NCI-H2081 (cell line): Measurements from ENCODE around the gene RPS19.

Source experiments
- DNase-seq, 2 experiments: peaks; one replicate each; lab custom pipeline; 2025; lab: John Stamatoyannopoulos, UW

Gene RPS19

DNA sequence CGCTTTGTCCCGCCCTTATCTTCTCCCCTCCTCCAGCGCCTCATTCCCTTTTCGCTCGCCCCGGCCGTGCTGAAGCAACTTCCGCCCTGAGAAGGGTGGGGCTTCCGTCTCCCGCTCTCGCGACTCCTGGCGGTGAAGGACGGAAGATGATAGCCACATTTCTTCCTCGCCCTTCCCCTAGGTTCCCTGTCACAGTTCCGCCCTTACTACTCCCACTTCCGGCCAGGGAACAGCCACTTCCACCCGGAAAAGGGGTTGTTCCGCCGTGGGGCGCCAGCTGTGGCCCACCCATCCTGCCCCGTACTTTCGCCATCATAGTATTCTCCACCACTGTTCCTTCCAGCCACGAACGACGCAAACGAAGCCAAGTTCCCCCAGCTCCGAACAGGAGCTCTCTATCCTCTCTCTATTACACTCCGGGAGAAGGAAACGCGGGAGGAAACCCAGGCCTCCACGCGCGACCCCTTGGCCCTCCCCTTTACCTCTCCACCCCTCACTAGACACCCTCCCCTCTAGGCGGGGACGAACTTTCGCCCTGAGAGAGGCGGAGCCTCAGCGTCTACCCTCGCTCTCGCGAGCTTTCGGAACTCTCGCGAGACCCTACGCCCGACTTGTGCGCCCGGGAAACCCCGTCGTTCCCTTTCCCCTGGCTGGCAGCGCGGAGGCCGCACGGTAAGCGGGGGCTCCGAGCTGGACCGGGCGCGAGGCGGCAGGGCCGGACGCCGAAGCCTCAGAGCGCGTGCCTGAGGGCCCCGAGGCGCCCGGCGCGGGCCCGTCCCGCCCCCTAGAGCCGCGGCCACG, at the start of gene RPS19:
Gene RPS19 (plus strand): TSS at position 638 of the 801 bp plus-strand sequence. CDS start 520 bp downstream, outside the sequence.
- DNase-seq = peak; percentile 97 to 98

DNA sequence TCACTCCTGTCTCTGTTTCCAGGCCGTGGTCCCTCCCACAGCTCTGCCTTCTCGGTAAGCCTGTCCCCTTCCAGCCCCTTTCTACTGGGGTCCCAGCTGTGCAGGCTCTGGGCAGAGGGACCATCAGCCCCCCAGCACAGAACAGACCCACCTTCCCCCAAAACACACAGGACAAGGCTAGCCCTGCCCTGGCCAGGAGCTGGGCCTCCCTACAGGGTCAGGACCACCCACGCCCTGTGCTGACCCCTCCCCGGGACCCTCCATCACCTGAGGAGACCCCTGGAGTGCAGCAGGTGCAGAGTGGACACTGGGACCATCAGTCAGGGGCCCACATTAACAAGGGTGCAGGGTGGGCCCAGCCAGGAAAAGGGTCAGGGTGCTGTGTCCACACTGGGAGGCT, 49.8 kb upstream of the RPS19 start:
- no peak for DNase-seq

DNA sequence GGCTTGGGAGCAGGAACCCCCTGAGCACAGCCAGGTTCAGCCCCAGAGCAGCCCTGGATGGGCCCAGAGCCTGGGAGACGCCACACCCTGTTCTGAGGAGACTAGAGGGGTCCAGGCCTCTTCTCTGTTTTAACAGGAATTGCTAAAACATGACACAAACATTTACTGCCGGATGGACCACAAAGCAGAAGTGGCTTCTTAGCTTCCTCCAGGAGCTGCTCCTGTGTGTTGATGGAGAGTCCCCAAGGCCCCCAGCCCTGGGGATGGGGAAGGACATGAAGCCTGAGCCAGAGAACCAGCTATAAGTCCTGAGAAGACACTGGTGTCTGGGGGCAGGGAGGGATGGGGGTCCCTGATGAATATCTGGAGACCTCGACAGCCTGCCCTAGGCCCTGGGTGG, 49.0 kb upstream of the RPS19 start:
- DNase-seq = no peak

DNA sequence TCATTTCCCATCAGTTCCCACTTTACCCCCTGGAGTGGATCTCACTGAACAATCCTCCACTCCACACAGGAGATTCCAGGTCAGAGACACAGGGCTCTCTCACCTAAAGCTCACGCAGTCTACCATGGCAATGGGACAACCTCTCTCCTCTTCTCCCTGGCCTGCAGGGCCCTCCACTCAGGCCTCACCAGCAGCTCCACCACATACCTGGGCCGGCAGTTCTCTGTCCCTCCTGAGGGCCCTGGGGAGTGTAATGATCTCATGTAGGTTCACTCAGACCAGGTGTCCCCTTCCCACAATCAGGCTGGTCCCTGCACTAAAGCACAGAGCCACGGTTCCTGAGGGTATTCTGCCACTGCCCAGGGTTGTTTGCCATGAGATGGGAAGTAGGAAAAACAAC, 48.1 kb upstream of the RPS19 start:
- no peak for DNase-seq

DNA sequence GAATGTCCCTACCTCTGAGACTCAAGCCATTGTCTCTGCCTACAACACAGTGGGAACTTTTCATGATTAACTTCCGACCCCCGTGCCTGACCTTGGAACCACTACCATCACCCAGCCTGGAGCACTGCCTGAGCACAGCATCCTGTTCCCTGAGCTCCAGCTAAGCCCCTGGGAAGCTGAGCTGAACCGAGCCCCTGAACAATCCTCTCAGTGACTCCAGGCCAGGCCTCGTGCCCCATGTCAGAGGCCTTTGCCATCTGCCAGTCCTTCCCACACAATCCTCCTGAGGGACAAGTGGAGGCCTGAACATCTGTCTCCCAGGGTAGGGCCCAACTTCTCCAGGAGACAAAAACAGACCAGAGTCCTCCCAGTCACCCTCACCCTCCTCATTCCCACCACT, 46.1 kb upstream of the RPS19 start:
- DNase-seq = no peak

DNA sequence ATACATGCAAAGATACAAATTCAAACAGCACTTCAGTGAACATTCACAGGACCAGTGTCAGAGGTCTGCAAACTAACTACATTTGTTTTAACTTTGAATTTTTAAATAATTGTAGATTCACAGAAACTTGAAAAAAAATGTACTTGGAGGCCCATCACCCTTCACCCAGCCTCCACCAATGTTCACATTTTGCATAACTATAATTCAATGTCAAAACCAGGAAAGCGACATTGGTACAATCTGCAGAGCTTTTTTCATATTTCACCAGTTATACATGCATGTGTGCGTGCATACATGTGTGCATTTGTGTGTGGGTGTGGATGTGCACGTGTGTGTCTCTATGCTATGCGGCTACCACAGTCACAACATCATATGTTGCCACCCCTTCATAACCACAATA, 44.8 kb upstream of the RPS19 start:
- DNase-seq = no peak

DNA sequence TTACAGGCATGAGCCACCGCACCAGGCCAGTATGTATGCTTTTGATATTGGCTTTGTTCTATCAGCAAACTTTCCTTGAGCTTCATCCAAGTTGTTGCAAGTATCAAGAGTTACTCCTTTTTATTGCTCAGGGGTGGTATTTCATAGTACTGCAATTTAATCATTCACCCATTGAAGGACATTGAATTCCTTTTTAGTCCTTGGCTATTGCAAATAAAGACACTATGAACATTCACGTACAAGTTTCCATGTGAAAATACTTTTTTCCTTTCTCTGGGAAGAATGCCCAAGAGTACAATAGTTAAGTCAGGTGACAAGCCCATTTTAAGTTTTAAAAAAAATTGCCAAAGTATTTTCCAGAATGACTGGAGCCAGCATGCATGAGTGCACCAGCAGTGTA, 43.3 kb upstream of the RPS19 start:
- no peak for DNase-seq

DNA sequence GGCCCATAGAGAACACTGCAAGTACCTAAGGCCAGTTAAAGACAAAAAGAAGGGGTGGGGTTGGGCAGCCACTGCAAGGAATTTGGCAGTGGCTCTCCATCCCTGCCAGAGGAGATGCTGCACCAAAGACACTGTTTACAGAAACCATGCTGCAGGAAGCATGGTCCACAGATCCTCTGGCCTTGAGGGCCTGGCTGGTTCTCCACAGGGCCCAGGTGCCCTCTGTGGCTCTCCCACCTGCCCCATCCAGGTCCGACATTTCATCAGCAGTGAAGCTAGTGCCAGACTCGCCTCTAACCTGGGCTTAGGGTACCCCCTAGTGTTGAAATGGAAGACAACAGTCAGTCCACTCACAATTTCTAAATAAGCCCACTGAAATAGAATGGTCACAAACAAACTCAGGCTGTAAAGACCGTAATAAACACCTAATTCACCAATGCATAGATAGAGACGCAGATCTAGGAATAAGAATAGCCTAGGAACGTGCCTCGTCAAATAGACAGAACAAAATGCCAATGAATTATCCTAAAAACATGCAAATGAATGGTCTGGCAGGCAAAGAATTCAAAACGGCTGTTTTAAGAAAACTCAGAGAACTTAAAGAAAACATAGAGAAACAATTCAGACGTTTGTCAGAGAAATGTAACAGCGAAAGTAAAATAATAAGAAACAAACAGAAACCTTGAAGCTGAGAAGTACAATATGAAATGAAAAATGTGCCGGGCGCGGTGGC, 38.9 kb upstream of the RPS19 start:
- peak; percentile 75 to 76 for DNase-seq

DNA sequence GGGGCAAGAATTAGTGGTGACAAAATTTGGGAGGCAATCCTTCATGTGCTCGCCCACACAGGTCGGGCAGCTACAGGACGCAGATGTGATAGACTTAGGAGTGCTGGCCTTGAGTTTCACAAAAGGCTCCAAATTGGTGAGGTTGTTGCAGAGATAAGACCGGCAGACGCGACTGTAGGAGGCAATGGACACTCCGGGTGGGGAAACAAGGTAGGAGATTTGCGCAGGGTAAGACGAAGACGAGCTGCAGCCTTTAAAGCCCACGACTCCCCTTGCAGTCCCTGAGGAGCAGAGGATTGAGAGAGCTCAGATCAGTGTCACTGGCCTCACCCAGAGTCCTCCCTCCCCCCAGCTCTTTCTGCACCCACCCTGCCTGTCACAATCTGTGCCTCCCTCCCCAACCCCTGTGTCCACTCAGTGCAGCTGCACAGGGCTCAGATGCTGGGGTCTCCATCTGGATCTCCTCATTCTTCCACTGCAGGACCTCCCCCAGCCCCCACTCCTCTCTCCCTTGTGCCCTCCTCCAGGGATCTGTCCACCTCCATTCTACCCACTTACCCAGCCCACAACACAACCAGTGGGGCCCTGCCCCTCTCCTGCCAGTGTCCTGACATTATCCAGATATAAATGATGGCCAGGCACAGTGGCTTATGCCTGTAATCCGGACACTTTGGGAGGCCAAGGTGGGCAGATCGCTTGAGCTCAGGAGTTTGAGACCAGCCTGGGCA, 21.9 kb upstream of the RPS19 start:
- no peak for DNase-seq

DNA sequence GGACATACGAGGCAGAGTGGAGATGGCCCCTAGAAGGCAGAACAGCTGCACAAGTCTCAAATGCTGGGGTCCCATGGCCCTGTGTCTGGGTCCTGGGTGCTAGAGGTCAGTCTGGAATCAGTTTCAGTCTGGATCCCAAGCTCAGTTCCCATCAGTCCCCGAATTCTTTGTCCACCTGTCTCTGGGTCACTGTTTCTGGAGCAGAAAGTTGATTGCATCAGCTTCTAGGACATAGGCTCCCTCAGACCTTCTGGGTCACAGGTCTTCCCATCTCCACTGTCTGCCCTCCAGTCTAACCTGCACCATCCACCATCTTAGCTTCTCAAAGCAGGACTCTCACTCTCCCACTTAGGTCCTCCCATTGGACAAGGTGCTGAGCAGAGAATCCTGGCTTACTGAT, 20.8 kb upstream of the RPS19 start:
- no peak for DNase-seq

DNA sequence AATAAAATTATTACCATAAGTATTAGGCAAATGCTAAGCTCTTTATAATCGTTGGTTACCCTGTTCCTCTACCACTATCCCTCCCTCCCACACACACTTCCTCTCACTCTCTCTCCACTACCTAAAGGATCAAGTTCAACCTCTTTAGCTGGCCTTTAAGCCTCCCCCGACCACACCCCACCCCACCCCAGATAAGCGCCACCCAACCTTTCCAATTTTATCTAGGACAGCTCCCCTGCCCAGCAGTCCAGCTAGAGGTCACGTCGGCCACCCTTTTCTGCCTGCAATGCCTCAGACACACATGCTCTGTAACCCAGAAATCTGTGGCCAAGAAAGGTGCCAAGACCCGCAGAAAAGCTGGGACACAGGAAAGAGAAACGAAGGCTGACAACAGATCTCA, 16.7 kb upstream of the RPS19 start:
- DNase-seq = no peak

DNA sequence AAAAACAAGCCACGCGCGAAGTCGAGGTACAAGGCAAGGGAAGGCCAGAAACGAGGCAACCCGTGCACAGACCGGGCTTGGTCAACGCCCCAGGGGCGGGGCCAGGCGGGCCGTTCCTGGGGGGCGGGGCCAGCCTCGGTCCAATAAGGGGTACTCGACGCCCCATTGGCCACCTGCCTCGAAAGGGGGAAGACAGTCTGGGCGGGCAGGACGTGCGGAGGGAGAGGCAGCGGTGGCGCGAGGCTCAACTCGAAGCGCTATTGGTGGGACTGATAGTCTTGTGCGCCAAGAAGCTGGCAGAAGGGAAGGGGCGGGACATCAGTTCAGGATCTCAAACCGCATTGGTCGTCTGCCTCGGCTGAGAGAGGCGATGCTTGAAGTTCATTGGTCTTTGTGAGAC, 15.5 kb upstream of the RPS19 start, which contains the start of gene LYPD4:
Gene LYPD4 (minus strand): TSS at position 83 of the 400 bp plus-strand sequence. CDS start 5,398 bp downstream, outside the sequence.
- no peak for DNase-seq

DNA sequence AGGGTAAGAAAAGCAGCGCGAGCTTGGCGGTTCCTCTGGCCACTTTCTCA, 15.2 kb upstream of the RPS19 start, which contains the start of gene DMRTC2:
Gene DMRTC2 (plus strand): TSS at position 42 of the 50 bp plus-strand sequence. CDS start 2,387 bp downstream, outside the sequence.
- DNase-seq = no peak

DNA sequence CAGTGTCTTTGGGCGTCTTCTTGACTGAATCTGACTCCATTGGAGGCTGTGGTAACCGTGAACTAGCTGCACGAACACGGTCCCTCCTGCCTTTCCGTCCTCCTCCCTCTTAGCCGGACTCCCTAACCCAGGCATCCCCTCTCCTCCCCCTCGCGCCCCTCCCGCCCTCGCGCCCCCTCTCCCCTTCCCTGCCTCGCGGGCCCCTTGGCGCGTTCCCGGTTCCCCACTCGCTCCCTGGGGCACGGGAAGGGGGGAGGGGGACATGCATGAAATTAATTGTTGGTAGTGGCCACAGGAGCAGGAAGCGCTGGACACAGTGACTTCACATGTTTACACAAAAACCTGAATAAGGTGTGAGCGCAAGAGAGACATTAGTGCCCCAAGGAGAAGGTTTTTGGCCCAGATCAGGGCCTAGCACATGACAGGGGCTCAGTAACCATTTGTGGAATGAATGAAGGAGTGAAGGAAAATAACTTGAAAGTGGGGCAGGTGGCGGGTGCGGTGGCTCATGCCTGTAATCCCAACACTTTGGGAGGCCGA, 14.9 kb upstream of the RPS19 start:
- no peak for DNase-seq

DNA sequence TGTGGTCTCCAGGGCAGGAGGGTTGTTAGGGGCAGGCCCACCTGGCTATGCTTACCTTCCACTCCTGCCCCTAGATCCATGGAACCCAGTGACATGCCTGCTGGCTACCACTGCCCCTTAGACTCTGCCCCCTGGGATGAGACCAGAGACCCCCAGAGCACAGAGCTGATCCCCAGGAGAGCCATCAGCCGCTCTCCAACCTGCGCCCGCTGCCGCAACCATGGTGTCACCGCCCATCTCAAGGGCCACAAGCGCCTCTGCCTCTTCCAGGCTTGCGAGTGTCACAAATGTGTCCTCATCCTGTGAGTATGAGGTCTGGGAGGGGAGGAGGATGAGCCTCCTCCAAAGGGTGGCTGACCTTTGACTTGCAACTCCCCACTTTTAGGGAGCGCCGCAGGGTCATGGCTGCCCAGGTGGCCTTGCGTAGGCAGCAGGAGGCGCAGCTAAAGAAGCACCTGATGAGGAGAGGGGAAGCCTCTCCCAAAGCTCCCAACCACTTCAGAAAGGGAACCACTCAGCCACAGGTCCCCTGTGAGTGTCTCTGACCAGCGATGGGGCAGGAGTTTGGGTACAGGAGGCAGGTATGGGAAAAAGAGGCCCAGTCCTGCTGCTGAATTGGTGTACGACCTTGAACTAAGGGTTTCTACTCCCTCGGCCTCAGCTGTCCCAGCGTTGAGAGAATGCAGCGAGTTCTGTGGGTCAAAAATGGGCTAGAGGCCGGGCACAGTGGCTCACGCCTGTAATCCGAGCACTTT, 12.5 kb upstream of the RPS19 start:
- no peak for DNase-seq

DNA sequence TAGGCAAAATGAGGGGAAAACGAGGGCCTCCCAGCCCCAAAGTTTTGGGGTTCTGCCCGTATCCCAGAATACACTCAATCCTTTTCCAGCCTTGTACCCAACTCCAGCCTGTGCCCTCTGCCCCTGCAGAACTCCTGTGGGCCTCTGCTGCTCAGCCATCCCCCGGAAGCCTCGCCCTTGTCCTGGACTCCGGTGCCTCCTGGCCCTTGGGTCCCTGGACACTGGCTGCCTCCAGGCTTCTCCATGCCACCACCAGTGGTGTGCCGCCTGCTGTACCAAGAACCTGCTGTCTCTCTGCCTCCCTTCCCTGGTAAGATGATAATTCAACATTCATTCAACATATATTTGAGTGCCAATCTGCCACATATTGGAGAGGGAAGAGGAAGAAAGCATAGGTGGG, 11.4 kb upstream of the RPS19 start:
- DNase-seq = no peak

DNA sequence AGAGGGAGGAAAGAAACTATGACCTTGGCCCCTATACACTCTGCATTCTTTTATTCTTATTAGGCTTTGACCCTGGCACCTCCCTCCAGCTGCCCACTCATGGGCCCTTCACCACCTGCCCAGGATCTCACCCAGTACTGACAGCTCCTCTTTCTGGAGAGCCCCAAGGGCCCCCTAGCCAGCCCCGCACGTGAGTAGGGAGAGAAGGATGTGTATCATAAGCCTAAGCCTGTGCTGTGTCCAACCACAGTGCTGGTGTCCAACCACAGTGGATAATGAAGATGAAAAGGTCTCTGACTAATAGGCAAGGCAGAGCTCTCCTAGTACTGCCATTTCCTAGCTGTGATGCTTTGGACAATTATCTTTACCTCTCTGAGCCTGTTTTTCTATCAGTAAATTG, 11.0 kb upstream of the RPS19 start:
- DNase-seq = no peak

DNA sequence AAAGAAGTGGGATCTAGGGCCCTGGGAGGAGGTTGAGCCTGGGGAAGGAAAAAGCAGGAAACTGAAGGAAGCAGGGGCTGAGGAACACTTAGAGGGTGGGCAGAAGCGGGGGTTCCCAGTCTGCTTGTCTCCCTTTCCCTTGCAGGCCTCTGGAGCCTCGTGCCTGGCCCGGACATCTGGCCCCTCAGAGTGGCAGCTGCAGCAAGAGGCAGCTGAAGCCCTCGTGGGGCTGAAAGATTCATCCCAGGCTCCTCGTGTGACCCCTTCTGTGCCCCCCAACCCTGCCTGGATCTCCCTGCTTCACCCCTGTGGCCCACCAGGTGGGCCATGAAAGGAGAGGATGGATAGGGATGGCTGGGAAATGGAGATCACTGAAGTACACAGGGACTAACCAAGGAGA, 9.7 kb upstream of the RPS19 start:
- DNase-seq = no peak

DNA sequence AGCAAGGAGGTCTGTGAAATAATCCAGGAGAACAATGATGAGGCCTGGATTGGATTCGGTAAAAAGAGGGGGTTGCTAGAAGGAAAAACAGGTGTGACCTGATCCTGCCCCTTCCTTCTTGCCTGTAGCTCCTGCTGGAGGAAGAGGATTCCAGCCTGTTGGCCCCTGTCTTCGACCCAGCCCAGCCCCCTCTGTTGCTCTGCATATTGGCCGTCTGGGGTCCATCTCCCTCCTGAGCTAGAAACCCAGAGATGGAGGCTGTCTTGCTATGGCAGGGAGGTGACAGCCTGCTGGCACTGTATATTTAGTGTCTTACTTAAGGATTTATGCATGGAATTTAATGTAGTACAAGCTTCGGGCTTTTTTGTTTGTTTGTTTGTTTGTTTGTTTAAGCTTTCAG, 8.6 kb upstream of the RPS19 start:
- DNase-seq = no peak

DNA sequence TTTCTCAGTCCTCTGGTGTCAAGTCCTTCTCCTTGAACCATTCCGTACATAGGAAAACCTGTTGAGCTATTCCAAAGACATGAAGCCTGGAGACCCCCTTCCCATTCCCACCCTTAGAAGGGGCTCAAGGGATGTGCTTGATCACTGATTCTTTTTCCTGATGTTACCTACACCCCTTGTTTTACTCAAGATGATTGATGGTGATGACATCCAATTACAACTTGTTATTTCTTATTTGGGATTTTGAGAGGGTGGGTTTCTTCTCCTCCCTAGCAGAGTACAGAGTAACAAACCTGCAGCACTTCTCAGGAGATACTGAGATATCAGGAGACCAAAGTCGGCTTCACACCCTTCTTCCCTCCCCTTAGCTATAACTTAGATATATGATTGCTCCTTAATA, 6.7 kb upstream of the RPS19 start:
- DNase-seq = no peak

DNA sequence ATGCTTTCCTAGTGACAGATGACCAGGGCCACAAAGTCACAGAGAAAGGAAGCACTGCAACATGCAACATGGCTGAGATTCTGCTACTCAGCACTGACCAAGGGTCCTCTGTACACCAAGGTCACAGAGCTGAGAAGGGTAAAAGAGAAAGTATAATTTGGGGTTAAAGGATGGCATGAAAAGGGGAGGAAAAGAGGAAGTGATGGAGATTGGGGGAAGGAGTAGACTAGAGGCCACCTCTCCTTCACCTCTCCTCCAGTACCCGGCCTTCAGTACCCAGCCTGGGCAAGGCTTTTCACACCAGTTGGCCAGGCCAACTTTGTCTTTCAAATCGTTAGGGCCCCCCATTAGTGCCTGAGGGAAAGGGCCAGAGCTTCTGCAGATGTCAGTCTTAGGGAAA, 6.3 kb upstream of the RPS19 start:
- DNase-seq = no peak

DNA sequence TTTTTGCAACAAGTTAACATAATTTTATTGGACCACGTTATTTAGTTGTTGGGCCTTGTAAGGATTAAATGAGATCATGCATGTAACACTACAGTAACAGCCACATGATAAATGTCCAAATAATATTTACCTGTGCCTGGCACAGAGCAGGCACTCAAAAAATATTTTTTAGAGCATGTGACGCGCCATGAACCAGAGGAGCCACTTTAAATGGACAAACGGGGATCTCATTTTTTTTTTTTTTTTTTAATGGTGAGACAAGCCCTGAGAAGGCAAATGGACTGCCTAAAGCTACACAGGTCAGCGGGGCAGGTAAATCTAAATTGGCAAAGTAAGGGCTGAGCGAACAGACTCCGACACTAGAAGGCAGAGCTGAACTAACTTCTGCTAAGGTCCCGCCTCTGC, 840 bp upstream of the RPS19 start:
- no peak for DNase-seq
